ENCODE data around the gene ROBO1. TPM values are rescaled to one million over a fixed set of nuclear protein-coding genes. Genes with fewer than 3 reads are reported as not detected.
A peak's percentile ranks its signal among the peaks of the same experiment; 100 is the strongest.
"Not testable (repeated sequence)": the region's sequence is repeated elsewhere in the genome, so short reads cannot be mapped to it uniquely, and the experiment has no call there.

The ROBO1 gene
- total RNA-seq, 8 experiments from 2014 or later = 45.0 to 147 (median 67.8) TPM

DNA sequence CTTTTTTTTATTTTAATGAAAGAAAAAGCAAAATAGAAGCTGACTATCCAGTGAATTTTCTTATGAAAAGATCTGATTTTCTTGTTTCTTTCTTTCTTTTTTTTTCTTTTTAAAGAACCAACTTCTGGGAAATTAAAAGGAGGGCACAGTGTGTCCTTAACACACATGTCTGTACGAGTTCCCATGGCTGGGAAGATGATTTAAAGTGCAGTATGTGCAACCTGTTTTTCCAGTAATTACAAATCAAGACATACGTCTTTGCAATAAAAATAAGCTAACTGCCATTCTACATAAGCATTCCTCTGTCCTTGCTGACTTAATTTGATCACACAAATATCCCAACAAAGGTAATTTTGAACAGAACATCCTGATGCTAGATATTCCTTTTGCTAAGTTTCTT, 416.1 kb downstream of the ROBO1 start:
- in situ Hi-C loops (cut with MboI; ENCODE audit: low pct_unique_long_range_greater_than_20kb in 2 of 9, low sequenced_read_pairs in 9 of 9, unreplicated experiment in 9 of 9) = loop anchor here in 5 of 9 experiments (25.0 kb wide), 3 partner anchors 264 to 689 kb away; no protein-coding TSS in a partner anchor

DNA sequence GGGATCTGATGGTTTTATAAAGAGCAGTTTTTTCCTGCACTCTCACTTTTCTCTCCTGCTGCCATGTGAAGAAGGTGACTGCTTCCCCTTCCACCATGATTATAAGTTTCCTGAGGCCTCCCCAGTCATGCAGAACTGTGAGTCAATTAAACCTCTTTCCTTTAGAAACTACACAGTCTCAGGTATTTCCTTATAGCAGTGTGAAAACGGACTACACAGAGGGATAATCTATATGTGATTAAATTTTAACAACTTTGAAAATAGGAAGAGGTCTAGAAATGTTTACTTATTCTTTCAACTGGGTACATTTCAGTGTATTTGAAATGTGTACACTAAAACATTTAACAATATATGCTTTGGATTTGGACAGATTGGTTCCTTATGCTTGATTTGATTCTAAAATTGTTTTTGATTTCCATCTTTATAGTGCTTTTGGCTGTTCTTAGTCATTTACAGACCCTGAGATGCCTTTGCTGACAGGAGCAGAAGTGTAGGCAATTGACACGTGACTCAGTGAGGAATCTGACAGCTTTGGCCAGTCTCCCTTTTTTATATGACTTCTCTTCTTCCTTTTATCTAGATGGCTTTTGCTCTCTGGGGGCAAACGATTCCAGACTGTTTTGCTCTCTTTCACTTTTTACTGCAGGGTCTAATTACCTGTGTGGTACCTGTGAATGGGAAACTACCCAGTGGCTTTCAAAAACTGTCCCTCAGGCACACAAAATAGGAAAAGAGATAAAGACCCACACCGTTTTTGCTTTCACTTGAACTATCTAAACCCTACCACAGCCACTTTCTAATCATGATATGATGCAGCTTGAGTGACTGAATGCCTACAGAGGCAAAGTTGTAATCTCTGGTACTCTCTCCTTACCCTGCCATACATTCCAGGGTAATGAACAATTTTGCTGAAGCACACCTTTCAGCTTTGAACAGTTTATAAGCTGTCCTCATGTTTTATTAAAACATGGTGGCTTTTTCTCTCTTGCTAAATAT, 422.6 kb downstream of the ROBO1 start:
- 0 to 100% (median 71%) methylated on average over 1 to 4 of the region's 4 CpGs; no CpG with 5 or more reads in 1 of the 10 experiments for whole genome bisulfite sequencing, 10 experiments
- no peak for ATAC-seq (replicated peaks in 6 of 8)
- H3K4me3 ChIP-seq = no peak overlapping the region
- no peak overlapping the region for H3K27ac ChIP-seq
- in situ Hi-C loops (cut with MboI; ENCODE audit: low pct_unique_long_range_greater_than_20kb in 2 of 9, low sequenced_read_pairs in 9 of 9, unreplicated experiment in 9 of 9) = no loop called here
- H3K4me1 ChIP-seq (replicated peaks in 1 of 2) = no peaks in the 10 kb centered on the region

More for the DNA sequence above, 416.1 kb downstream of the ROBO1 start:
- Histone ChIP-seq H3K27ac (no peak overlapping the region), H3K4me1 (replicated peaks in 1 of 2) (no peaks in the 10 kb centered on the region), H3K4me3 (no peak overlapping the region)
- WGBS, 10 experiments = 36 to 82% (median 63%) methylated on average over 2 of the region's 2 CpGs; no CpG with 5 or more reads in 1 of the 10 experiments
- ATAC-seq (replicated peaks in 6 of 8) = no peak

DNA sequence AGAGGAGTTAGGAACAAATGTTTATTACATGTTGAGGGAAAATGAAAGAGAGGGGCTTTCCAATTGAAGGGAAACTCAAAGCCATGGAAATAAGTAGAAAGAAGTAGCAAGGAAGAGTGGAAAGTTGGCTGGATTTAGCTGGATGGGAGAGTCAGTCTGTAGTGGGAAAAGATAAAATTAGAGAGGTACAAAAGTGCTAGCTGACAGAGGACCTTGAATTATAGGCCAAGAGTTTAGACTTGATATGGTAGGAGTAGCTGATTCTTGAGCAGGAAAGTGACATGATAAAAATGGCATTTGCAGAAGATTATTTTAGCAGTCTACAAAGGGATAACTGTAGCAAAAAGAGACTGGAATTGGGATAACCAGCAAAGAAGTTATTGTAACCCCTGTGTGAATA, 425.8 kb downstream of the ROBO1 start:
- no peak for ATAC-seq (replicated peaks in 6 of 8)
- in situ Hi-C loops (cut with MboI; ENCODE audit: low pct_unique_long_range_greater_than_20kb in 2 of 9, low sequenced_read_pairs in 9 of 9, unreplicated experiment in 9 of 9) = no loop called here
- Histone ChIP-seq H3K27ac (no peak overlapping the region), H3K4me3 (no peak overlapping the region), H3K4me1 (replicated peaks in 1 of 2) (no peaks in the 10 kb centered on the region)

DNA sequence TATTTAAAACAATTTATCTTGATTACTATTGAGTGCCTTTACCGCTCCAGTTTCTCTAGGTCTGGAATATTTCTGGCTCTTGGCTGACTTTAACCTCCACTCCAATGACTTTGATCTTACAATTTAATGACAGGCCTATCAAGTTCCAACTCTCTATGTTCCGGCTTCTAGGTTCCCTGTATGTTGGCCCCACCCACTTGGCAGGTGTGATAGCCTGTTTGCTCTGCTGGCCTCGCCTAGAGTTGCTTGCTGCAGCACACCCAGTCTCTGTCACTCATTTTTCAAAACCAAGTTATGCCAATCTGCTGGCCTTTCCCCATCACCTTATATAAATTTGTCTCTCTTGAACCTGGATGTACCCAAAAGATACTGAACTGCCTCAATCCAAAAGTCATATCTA, 428.0 kb downstream of the ROBO1 start:
- in situ Hi-C loops (cut with MboI; ENCODE audit: low pct_unique_long_range_greater_than_20kb in 2 of 9, low sequenced_read_pairs in 9 of 9, unreplicated experiment in 9 of 9) = no loop called here
- no peak for ATAC-seq (replicated peaks in 6 of 8)
- Histone ChIP-seq H3K27ac (no peak overlapping the region), H3K4me3 (no peak overlapping the region), H3K4me1 (replicated peaks in 1 of 2) (no peaks in the 10 kb centered on the region)
- 39 to 95% (median 86%) methylated on average over 1 to 3 of the region's 3 CpGs; no CpG with 5 or more reads in 2 of the 10 experiments for WGBS, 10 experiments

DNA sequence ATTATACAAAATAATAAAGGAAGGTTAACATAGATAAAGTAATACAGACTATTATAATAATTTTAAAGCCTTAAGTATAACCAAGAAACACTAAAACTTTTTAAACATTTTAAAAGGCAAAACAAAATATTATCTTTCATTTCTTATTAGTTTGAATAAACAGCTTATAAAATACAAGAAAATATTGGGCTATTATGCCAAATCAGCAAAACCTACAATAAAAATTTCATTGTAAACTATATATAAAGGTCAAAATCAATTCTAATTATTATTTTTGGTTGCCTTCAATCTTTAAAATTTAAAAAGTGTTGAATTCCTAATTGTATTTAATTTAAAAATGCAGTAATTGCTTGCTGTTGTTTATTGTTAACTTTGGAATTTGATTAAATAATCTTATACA, 430.0 kb downstream of the ROBO1 start:
- no peak for ATAC-seq (replicated peaks in 6 of 8)
- no peak overlapping the region for H3K4me3 ChIP-seq
- no peaks in the 10 kb centered on the region for H3K4me1 ChIP-seq (replicated peaks in 1 of 2)
- in situ Hi-C loops (cut with MboI; ENCODE audit: low pct_unique_long_range_greater_than_20kb in 2 of 9, low sequenced_read_pairs in 9 of 9, unreplicated experiment in 9 of 9) = no loop called here
- no peak overlapping the region for H3K27ac ChIP-seq

GRCh38 chr3:79329154-79329553, 438.6 kb downstream of the ROBO1 start:
- no peak overlapping the region for H3K4me3 ChIP-seq
- ATAC-seq (replicated peaks in 6 of 8) = peak in 2 of 8 experiments; percentile 36 to 41
- in situ Hi-C loops (cut with MboI; ENCODE audit: low pct_unique_long_range_greater_than_20kb in 2 of 9, low sequenced_read_pairs in 9 of 9, unreplicated experiment in 9 of 9) = no loop called here
- WGBS, 10 experiments = 33 to 100% (median 74%) methylated on average over 1 to 2 of the region's 2 CpGs
- no peak overlapping the region for H3K27ac ChIP-seq
- H3K4me1 ChIP-seq (replicated peaks in 1 of 2) = no peaks in the 10 kb centered on the region

DNA sequence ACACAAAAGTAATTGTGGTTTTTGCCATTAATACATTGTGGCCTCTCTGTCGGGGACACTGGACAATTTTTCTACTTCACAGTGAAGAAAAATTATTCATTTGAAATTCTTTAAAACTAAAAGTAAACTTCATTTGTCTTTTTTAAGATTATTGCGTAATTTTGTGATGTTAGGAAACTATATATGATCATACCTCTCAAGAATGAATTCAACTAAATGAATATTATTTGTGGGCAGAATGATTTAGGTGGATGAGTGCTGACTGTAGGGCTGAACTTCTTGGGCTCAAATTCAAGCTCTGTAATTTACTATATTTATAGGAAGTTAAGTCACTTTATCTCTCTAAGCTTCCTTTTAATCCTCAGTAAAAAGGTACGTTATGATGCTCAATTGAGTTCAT, 441.2 kb downstream of the ROBO1 start:
- WGBS, 10 experiments = 63 to 100% (median 90%) methylated on average over 2 to 3 of the region's 3 CpGs
- Histone ChIP-seq H3K27ac (no peak overlapping the region), H3K4me3 (no peak overlapping the region), H3K4me1 (replicated peaks in 1 of 2) (no peaks in the 10 kb centered on the region)
- in situ Hi-C loops (cut with MboI; ENCODE audit: low pct_unique_long_range_greater_than_20kb in 2 of 9, low sequenced_read_pairs in 9 of 9, unreplicated experiment in 9 of 9) = no loop called here
- ATAC-seq (replicated peaks in 6 of 8) = no peak

GRCh38 chr3:79325833-79326383, 441.9 kb downstream of the ROBO1 start:
- in situ Hi-C loops (cut with MboI; ENCODE audit: low pct_unique_long_range_greater_than_20kb in 2 of 9, low sequenced_read_pairs in 9 of 9, unreplicated experiment in 9 of 9); ATAC-seq (replicated peaks in 6 of 8); H3K27ac ChIP-seq; H3K4me3 ChIP-seq; H3K4me1 ChIP-seq (replicated peaks in 1 of 2): not testable (repeated sequence)
- WGBS, 10 experiments = 30 to 98% (median 54%) methylated on average over 2 to 9 of the region's 15 CpGs

GRCh38 chr3:79317551-79318518, 450.0 kb downstream of the ROBO1 start:
- WGBS, 10 experiments = 62 to 100% (median 93%) methylated on average over 1 to 7 of the region's 7 CpGs
- ATAC-seq (replicated peaks in 6 of 8) = no peak
- Histone ChIP-seq H3K4me3 (no peak overlapping the region), H3K27ac (no peak overlapping the region), H3K4me1 (replicated peaks in 1 of 2) (no peaks in the 10 kb centered on the region)
- in situ Hi-C loops (cut with MboI; ENCODE audit: low pct_unique_long_range_greater_than_20kb in 2 of 9, low sequenced_read_pairs in 9 of 9, unreplicated experiment in 9 of 9) = no loop called here

DNA sequence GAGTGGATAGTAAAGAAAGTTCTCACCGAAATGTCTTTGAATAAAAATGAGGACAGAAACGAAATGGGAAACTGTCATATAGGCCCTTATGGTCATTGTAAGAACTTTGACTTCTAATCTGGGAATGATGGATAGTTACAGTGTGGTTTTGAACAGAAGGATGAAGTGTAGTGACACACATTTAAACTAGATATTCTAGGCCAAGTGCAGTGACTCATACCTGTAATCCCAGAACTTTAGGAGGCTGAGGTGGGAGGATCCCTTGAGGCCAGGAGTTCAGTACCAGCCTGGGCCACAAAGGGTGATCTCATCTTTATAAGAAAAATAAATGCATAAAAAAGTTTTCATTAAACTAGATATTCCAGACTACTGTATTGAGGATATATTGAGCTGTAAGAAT, 452.8 kb downstream of the ROBO1 start:
- ATAC-seq (replicated peaks in 6 of 8) = no peak
- WGBS, 10 experiments = 17 to 100% (median 90%) methylated on average over 1 to 2 of the region's 2 CpGs; no CpG with 5 or more reads in 1 of the 10 experiments
- Histone ChIP-seq H3K27ac (no peak overlapping the region), H3K4me1 (replicated peaks in 1 of 2) (no peaks in the 10 kb centered on the region), H3K4me3 (no peak overlapping the region)
- in situ Hi-C loops (cut with MboI; ENCODE audit: low pct_unique_long_range_greater_than_20kb in 2 of 9, low sequenced_read_pairs in 9 of 9, unreplicated experiment in 9 of 9) = no loop called here

- peak in 1 of 8 experiments; percentile 93 for ATAC-seq (replicated peaks in 6 of 8)
- Histone ChIP-seq H3K4me3 (no peak overlapping the region), H3K4me1 (replicated peaks in 1 of 2) (no peaks in the 10 kb centered on the region), H3K27ac (no peak overlapping the region)
- WGBS, 10 experiments = 33 to 100% (median 92%) methylated on average over 1 of the region's 1 CpG; no CpG with 5 or more reads in 4 of the 10 experiments
- in situ Hi-C loops (cut with MboI; ENCODE audit: low pct_unique_long_range_greater_than_20kb in 2 of 9, low sequenced_read_pairs in 9 of 9, unreplicated experiment in 9 of 9) = no loop called here
Observed at GRCh38 chr3:79314544-79314943, 453.3 kb downstream of the ROBO1 start.

- 67 to 86% (median 83%) methylated on average over 1 of the region's 1 CpG; no CpG with 5 or more reads in 7 of the 10 experiments for WGBS, 10 experiments
- ATAC-seq (replicated peaks in 6 of 8) = no peak
- Histone ChIP-seq H3K4me3 (no peak overlapping the region), H3K27ac (no peak overlapping the region), H3K4me1 (replicated peaks in 1 of 2) (peaks cover 0 to 6% of the 10 kb centered on the region in 2 donors)
- in situ Hi-C loops (cut with MboI; ENCODE audit: low pct_unique_long_range_greater_than_20kb in 2 of 9, low sequenced_read_pairs in 9 of 9, unreplicated experiment in 9 of 9) = no loop called here
Observed at GRCh38 chr3:79310016-79310415, 457.8 kb downstream of the ROBO1 start.
